HL-60 (cell line): Measurements from ENCODE around the gene PRIMA1.

Source experiments
- DNase-seq, 2 experiments: peaks; one replicate each; pipeline ENCODE4 v3.0.0-alpha.2; 2010 to 2020; ENCODE audit warnings: low read depth in 1 of 2, low spot score in 1 of 2
- H3K27ac ChIP-seq: fragments of 250-450 bp; sonication (Bioruptor Pico); replicated peaks from 2 replicates; pipeline ENCODE4 v1.5.1; 2020; ENCODE audit warnings: mild to moderate bottlenecking, moderate library complexity
- H3K27me3 ChIP-seq: fragments of 250-450 bp; sonication (Bioruptor Pico); 2 replicates; pipeline ENCODE4 v1.5.1; 2021; ENCODE audit warnings: mild to moderate bottlenecking, moderate library complexity; ENCODE audit not compliant: insufficient read depth, poor library complexity, severe bottlenecking
- H3K4me3 ChIP-seq: replicated peaks from 2 replicates; pipeline ENCODE4 v1.5.1; 2011; ENCODE audit warnings: mild to moderate bottlenecking, control low read depth, low read length; ENCODE audit not compliant: insufficient read depth
- GABPA ChIP-seq: IDR thresholded peaks from 2 replicates; pipeline ENCODE4 v1.6.1; 2012; ENCODE audit warnings: low read depth
- POLR2AphosphoS5 ChIP-seq: IDR thresholded peaks from 2 replicates; pipeline ENCODE4 v1.6.1; 2012; ENCODE audit warnings: low read depth
- SPI1 ChIP-seq: IDR thresholded peaks from 2 replicates; pipeline ENCODE4 v1.6.1; 2012; ENCODE audit warnings: low read depth, mild to moderate bottlenecking, borderline replicate concordance
- TF ChIP-seq, protein P1 (sequence below): IDR thresholded peaks from 2 replicates; pipeline ENCODE4 v1.6.1; 2012; ENCODE audit warnings: low read depth; ENCODE audit not compliant: insufficient replicate concordance
- TF ChIP-seq, protein P2 (sequence below): IDR thresholded peaks from one replicate; pipeline ENCODE4 v1.5.1; 2011; ENCODE audit warnings: low read length, control low read depth, inconsistent platforms; ENCODE audit not compliant: insufficient read depth

Gene PRIMA1

DNA sequence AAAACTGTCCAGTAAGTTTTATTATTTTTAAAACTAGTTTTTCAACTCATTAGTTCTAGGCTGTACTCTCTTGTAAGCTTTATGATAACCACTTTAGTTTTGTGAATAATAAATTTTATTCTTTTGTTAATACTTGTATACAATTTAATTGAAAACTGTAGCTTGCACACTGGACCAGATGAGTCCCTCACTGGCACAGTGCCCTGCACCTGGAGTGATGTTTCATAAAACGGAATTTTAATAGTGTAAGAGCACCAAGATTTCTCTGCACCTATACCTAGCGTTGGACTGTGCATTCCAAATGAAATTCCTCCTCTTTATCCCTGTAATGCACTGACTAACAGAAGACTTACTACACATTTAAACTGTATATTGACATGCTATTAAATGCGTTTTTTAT is 80.8 kb downstream of the PRIMA1 start:
- DNase-seq, result no peak
- TF ChIP-seq SPI1 (no peak), GABPA (no peak), POLR2AphosphoS5 (no peak)
- TF ChIP-seq, protein P1, sequence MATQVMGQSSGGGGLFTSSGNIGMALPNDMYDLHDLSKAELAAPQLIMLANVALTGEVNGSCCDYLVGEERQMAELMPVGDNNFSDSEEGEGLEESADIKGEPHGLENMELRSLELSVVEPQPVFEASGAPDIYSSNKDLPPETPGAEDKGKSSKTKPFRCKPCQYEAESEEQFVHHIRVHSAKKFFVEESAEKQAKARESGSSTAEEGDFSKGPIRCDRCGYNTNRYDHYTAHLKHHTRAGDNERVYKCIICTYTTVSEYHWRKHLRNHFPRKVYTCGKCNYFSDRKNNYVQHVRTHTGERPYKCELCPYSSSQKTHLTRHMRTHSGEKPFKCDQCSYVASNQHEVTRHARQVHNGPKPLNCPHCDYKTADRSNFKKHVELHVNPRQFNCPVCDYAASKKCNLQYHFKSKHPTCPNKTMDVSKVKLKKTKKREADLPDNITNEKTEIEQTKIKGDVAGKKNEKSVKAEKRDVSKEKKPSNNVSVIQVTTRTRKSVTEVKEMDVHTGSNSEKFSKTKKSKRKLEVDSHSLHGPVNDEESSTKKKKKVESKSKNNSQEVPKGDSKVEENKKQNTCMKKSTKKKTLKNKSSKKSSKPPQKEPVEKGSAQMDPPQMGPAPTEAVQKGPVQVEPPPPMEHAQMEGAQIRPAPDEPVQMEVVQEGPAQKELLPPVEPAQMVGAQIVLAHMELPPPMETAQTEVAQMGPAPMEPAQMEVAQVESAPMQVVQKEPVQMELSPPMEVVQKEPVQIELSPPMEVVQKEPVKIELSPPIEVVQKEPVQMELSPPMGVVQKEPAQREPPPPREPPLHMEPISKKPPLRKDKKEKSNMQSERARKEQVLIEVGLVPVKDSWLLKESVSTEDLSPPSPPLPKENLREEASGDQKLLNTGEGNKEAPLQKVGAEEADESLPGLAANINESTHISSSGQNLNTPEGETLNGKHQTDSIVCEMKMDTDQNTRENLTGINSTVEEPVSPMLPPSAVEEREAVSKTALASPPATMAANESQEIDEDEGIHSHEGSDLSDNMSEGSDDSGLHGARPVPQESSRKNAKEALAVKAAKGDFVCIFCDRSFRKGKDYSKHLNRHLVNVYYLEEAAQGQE, result no peak
- TF ChIP-seq, protein P2, sequence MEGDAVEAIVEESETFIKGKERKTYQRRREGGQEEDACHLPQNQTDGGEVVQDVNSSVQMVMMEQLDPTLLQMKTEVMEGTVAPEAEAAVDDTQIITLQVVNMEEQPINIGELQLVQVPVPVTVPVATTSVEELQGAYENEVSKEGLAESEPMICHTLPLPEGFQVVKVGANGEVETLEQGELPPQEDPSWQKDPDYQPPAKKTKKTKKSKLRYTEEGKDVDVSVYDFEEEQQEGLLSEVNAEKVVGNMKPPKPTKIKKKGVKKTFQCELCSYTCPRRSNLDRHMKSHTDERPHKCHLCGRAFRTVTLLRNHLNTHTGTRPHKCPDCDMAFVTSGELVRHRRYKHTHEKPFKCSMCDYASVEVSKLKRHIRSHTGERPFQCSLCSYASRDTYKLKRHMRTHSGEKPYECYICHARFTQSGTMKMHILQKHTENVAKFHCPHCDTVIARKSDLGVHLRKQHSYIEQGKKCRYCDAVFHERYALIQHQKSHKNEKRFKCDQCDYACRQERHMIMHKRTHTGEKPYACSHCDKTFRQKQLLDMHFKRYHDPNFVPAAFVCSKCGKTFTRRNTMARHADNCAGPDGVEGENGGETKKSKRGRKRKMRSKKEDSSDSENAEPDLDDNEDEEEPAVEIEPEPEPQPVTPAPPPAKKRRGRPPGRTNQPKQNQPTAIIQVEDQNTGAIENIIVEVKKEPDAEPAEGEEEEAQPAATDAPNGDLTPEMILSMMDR, result no peak
- Histone ChIP-seq H3K27ac (no peak overlapping the region), H3K4me3 (no peak overlapping the region), H3K27me3 (peaks cover 3% of the 10 kb centered on the region)

DNA sequence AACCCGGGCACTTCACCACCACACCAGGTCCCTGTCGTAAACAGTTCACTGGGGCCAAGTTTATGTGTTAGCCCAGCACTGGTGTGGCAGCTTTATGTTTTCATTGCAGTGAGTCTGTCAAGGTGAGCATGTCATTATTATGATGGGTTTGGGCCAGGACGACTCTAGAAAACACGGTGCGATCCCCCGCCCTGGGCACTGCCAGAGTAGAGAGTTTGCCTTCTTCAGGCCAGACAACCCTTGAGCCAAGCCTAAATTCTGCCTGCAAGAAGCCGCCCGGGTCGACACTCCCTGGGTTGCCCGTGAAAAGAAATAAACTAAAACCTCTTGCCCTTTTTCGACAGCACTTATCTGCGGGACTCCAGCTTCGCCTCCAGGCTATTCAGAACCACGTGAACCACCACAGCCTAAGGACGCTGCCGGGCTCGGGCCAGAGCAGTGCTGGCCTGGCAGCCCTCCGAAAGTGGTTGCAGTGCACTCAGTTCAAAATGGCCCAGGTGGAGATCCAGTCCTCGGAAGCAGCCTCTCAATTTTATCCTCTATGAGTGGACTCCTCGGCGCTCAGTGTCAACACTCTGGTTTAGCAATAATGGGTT is 81.8 kb downstream of the PRIMA1 start:
- H3K4me3 ChIP-seq, result no peak overlapping the region
- peaks cover 3% of the 10 kb centered on the region for H3K27me3 ChIP-seq
- H3K27ac ChIP-seq, result no peak overlapping the region
- TF ChIP-seq, protein P2, result no peak
- TF ChIP-seq POLR2AphosphoS5 (no peak), SPI1 (no peak), GABPA (no peak)
- TF ChIP-seq, protein P1, result no peak
- no peak for DNase-seq

DNA sequence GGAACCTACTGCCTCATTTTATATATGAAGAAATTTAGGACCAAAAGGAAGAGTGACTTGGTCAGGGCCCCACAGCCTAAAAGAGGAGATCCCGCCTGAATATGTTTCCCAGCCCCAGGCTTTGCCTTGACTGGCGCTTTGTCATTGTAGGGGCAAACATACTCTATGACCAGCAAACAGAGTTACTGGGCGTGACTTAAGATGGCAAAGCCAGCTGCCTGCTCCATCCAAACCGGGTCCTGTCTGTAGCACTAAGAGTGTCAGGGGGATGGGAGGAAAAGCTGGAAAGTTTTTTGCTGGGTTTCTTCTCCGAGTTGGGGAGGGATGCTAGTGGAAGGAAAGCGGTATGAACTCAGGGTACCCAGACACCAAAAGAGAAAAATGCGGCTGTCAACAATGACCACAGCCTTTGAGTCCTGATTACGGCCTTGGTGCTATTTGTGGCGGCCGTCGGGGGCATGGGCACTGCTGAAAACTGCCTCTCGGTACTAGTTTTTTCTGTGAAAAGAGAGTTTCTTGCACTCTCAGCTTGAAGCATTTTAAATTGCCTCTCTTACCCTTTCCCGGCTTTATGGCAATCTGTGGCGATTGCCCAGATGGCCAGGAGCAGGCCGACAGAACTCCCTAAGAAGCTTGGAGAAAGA is 82.7 kb downstream of the PRIMA1 start:
- H3K27me3 ChIP-seq, result peaks cover 3% of the 10 kb centered on the region
- TF ChIP-seq, protein P2, result no peak
- no peak for TF ChIP-seq POLR2AphosphoS5
- no peak for TF ChIP-seq GABPA
- no peak for TF ChIP-seq SPI1
- TF ChIP-seq, protein P1, result no peak

More for the DNA sequence above, 82.7 kb downstream of the PRIMA1 start:
- Histone ChIP-seq H3K4me3 (no peak overlapping the region), H3K27ac (no peak overlapping the region)
- DNase-seq, result no peak
